DMS53 (cell line): ENCODE data around the gene DGKG.

ENCODE experiments used
- DNase-seq: peaks from one replicate; lab custom pipeline; 2025; lab: John Stamatoyannopoulos, UW

Gene DGKG

GRCh38 chr3:186171521-186171920 is 190.5 kb downstream of the DGKG start:
- no peak for DNase-seq

GRCh38 chr3:186170516-186170915 is 191.5 kb downstream of the DGKG start:
- no peak for DNase-seq

- DNase-seq = no peak
Observed at GRCh38 chr3:186169379-186169778, 192.7 kb downstream of the DGKG start.

- no peak for DNase-seq
Observed at GRCh38 chr3:186168976-186169375, 193.1 kb downstream of the DGKG start.

GRCh38 chr3:186167646-186168395 is 194.2 kb downstream of the DGKG start:
- DNase-seq = no peak

GRCh38 chr3:186166491-186167288 is 195.3 kb downstream of the DGKG start:
- no peak for DNase-seq

GRCh38 chr3:186166036-186166435 is 196.0 kb downstream of the DGKG start:
- no peak for DNase-seq

GRCh38 chr3:186165331-186165730 is 196.7 kb downstream of the DGKG start:
- no peak for DNase-seq

GRCh38 chr3:186164696-186165095 is 197.3 kb downstream of the DGKG start:
- DNase-seq = no peak

GRCh38 chr3:186162221-186162620 is 199.8 kb downstream of the DGKG start:
- no peak for DNase-seq

- DNase-seq = no peak
Observed at GRCh38 chr3:186160691-186161243, 201.3 kb downstream of the DGKG start.

- DNase-seq = no peak
Observed at GRCh38 chr3:186154641-186155040, 207.4 kb downstream of the DGKG start.

GRCh38 chr3:186152889-186153292 is 209.1 kb downstream of the DGKG start:
- DNase-seq = no peak

- no peak for DNase-seq
Observed at GRCh38 chr3:186152361-186152798, 209.7 kb downstream of the DGKG start.

GRCh38 chr3:186151077-186151971 is 210.7 kb downstream of the DGKG start:
- DNase-seq = no peak

- DNase-seq = no peak
Observed at GRCh38 chr3:186150041-186150830, 211.8 kb downstream of the DGKG start.

GRCh38 chr3:186149319-186149960 is 212.6 kb downstream of the DGKG start:
- DNase-seq = no peak

- DNase-seq = no peak
Observed at GRCh38 chr3:186144257-186144656, 217.8 kb downstream of the DGKG start.

GRCh38 chr3:186143250-186143649 is 218.8 kb downstream of the DGKG start:
- no peak for DNase-seq

- no peak for DNase-seq
Observed at GRCh38 chr3:186142393-186142932, 219.6 kb downstream of the DGKG start.
